Endodermal cell (in vitro differentiated cells): ENCODE data around the gene NPHS1. TPM values are rescaled to one million over a fixed set of nuclear protein-coding genes. Genes with fewer than 3 reads are reported as not detected.
"Not testable (repeated sequence)": the region's sequence is repeated elsewhere in the genome, so short reads cannot be mapped to it uniquely, and the experiment has no call there.

Experiments used
- DNase-seq: peaks from one replicate; pipeline ENCODE4 v3.0.0-alpha.2; 2017
- H3K27ac ChIP-seq: 2 replicates; pipeline ENCODE4 v1.5.1; 2013; ENCODE audit warnings: mild to moderate bottlenecking, low read depth, low read length, moderate library complexity
- H3K27me3 ChIP-seq: 2 replicates; pipeline ENCODE4 v1.6.1; 2013; ENCODE audit warnings: mild to moderate bottlenecking, low read length, moderate library complexity; ENCODE audit not compliant: insufficient read depth, control insufficient read depth, poor library complexity, severe bottlenecking
- H3K36me3 ChIP-seq: 2 replicates; pipeline ENCODE4 v1.7.0; 2013; ENCODE audit warnings: mild to moderate bottlenecking, low read length, moderate library complexity; ENCODE audit not compliant: control insufficient read depth, insufficient read depth
- H3K4me1 ChIP-seq: one replicate; pipeline ENCODE4 v1.7.0; 2013; ENCODE audit warnings: low read length; ENCODE audit not compliant: control insufficient read depth, insufficient read depth
- H3K4me3 ChIP-seq: 2 replicates; pipeline ENCODE4 v1.5.1; 2013; ENCODE audit warnings: mild to moderate bottlenecking, low read length, moderate library complexity
- H3K9ac ChIP-seq: 2 replicates; pipeline ENCODE4 v1.6.1; 2013; ENCODE audit warnings: mild to moderate bottlenecking, low read length, moderate library complexity; ENCODE audit not compliant: poor library complexity, severe bottlenecking; ENCODE audit errors: extremely low read depth
- H3K9me3 ChIP-seq: 2 replicates; pipeline ENCODE4 v1.6.1; 2013; ENCODE audit warnings: mild to moderate bottlenecking, low read length, moderate library complexity; ENCODE audit not compliant: control insufficient read depth
- H3K27ac Mint-ChIP-seq: 2 replicates; pipeline ENCODE4 v1.8.0; 2020; ENCODE audit warnings: mixed read lengths
- H3K27me3 Mint-ChIP-seq: 2 replicates; pipeline ENCODE4 v1.8.0; 2021; ENCODE audit warnings: mild to moderate bottlenecking, mixed read lengths; ENCODE audit not compliant: insufficient read depth
- H3K36me3 Mint-ChIP-seq: 2 replicates; pipeline ENCODE4 v1.8.0; 2020; ENCODE audit warnings: low read depth, mixed read lengths
- H3K4me1 Mint-ChIP-seq: 2 replicates; pipeline ENCODE4 v1.8.0; 2020; ENCODE audit warnings: mixed read lengths
- H3K4me3 Mint-ChIP-seq: 2 replicates; pipeline ENCODE4 v1.8.0; 2020; ENCODE audit warnings: mild to moderate bottlenecking, moderate library complexity, mixed read lengths
- H3K9me3 Mint-ChIP-seq: 2 replicates; pipeline ENCODE4 v1.8.0; 2020; ENCODE audit warnings: mild to moderate bottlenecking, mixed read lengths
- CTCF ChIP-seq: fragments of 200-600 bp; sonication (generic); conservative IDR thresholded peaks from 2 replicates; pipeline ENCODE4 v1.5.0; 2021; ENCODE audit warnings: antibody characterized with exemption, mild to moderate bottlenecking
- WGBS, 2 experiments: methylation state at CpG; one replicate each; pipeline versions ENCODE4 v1.1.5 to v1.1.7; 2013; ENCODE audit warnings: missing lambda C conversion rate in 2 of 2, mixed read lengths in 1 of 2; ENCODE audit not compliant: insufficient coverage in 1 of 2, insufficient read length in 1 of 2; 5-methylcytosine and 5-hydroxymethylcytosine counted together
- total RNA-seq, 2 donors: library from RNA; stranded (reverse); fragmentation: NEBNext Ultra II Directional in 1 of 2; extraction: Animal tissue kit (Norgen Biotek cat#: 25700) in 1 of 2; gene quantifications; 2 replicates in 1 of 2; 3 replicates in 1 of 2; pipeline ENCODE4 v1.2.1, GENCODE V29; 2021

The NPHS1 gene
- total RNA-seq, 2 donors from 2014 or later = 0.24 to 0.80 TPM

GRCh38 chr19:35896643-35897040 is 44.3 kb upstream of the NPHS1 start:
- Mint-ChIP-seq H3K9me3 (no peaks in the 10 kb centered on the region), H3K4me1 (peaks cover 5% of the 10 kb centered on the region), H3K36me3 (peaks cover 36% of the 10 kb centered on the region), H3K4me3 (no peak overlapping the region), H3K27me3 (no peaks in the 10 kb centered on the region), H3K27ac (no peak overlapping the region)
- Histone ChIP-seq H3K9ac (no peak overlapping the region), H3K27me3 (no peaks in the 10 kb centered on the region), H3K27ac (no peak overlapping the region), H3K4me1 (no peaks in the 10 kb centered on the region), H3K9me3 (no peaks in the 10 kb centered on the region), H3K36me3 (peaks cover 53% of the 10 kb centered on the region), H3K4me3 (no peak overlapping the region)
- 95 to 97% methylated on average over 8 to 13 of the region's 13 CpGs for WGBS, 2 experiments
- no peak for TF ChIP-seq CTCF
- DNase-seq = no peak

GRCh38 chr19:35895911-35896642 is 43.8 kb upstream of the NPHS1 start:
- Histone ChIP-seq H3K4me1 (no peaks in the 10 kb centered on the region), H3K27ac (no peak overlapping the region), H3K9ac (no peak overlapping the region), H3K4me3 (no peak overlapping the region), H3K36me3 (peaks cover 56% of the 10 kb centered on the region), H3K9me3 (no peaks in the 10 kb centered on the region), H3K27me3 (no peaks in the 10 kb centered on the region)
- WGBS, 2 experiments = 94 to 96% methylated on average over 7 to 21 of the region's 21 CpGs
- H3K27me3 Mint-ChIP-seq = no peaks in the 10 kb centered on the region
- no peak overlapping the region for H3K27ac Mint-ChIP-seq
- no peak for DNase-seq
- no peak for TF ChIP-seq CTCF
- H3K4me1 Mint-ChIP-seq = peaks cover 5% of the 10 kb centered on the region
- H3K36me3 Mint-ChIP-seq = peaks cover 39% of the 10 kb centered on the region
- H3K4me3 Mint-ChIP-seq = no peak overlapping the region
- H3K9me3 Mint-ChIP-seq = no peaks in the 10 kb centered on the region

GRCh38 chr19:35894342-35894741 is 42.0 kb upstream of the NPHS1 start:
- Histone ChIP-seq H3K4me3 (no peak overlapping the region), H3K36me3 (peaks cover 72% of the 10 kb centered on the region)
- 100% methylated on average over 2 of the region's 2 CpGs for WGBS, 2 experiments

GRCh38 chr19:35891819-35892218 is 39.5 kb upstream of the NPHS1 start:
- not testable (repeated sequence) for H3K4me1 ChIP-seq, H3K4me3 ChIP-seq, DNase-seq, H3K27me3 ChIP-seq, H3K9me3 Mint-ChIP-seq, H3K4me3 Mint-ChIP-seq, H3K27me3 Mint-ChIP-seq, H3K9ac ChIP-seq, H3K27ac ChIP-seq, H3K27ac Mint-ChIP-seq, H3K9me3 ChIP-seq, H3K4me1 Mint-ChIP-seq
- 97% methylated on average over 3 of the region's 3 CpGs; no CpG with 5 or more reads in 1 of the 2 experiments for WGBS, 2 experiments
- peaks cover 75% of the 10 kb centered on the region for H3K36me3 ChIP-seq
- H3K36me3 Mint-ChIP-seq = peaks cover 67% of the 10 kb centered on the region

More at GRCh38 chr19:35894342-35894741, 42.0 kb upstream of the NPHS1 start:
- Mint-ChIP-seq H3K9me3 (no peaks in the 10 kb centered on the region), H3K4me1 (peaks cover 5% of the 10 kb centered on the region), H3K36me3 (peaks cover 53% of the 10 kb centered on the region), H3K27ac (no peak overlapping the region), H3K4me3 (no peak overlapping the region), H3K27me3 (no peaks in the 10 kb centered on the region)
- no peak for TF ChIP-seq CTCF
- Histone ChIP-seq H3K27me3 (no peaks in the 10 kb centered on the region), H3K4me1 (no peaks in the 10 kb centered on the region), H3K9ac (no peak overlapping the region), H3K27ac (no peak overlapping the region), H3K9me3 (no peaks in the 10 kb centered on the region)
- no peak for DNase-seq
